ENCODE results near the gene GRIP1.

DNA sequence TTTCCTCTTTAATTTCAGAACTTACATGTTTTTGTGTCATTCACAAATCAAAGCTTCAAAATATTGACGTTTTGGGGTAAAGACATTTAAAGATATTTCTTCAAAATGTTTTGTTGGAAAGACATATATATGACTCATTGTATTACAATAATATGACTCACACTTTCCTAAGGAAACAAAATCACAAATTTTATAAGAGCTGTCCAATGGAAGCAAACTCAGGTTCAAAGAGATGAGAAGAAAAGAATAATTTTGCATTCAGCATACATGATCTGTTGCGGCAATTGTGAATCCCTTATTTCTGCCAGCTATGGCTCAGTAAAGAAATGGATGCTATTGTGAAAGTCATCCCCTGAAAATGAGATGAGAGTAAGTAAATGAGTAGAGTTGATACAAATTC lies 82.7 kb downstream of the GRIP1 start:
- TF ChIP-seq SMAD5 (IDR thresholded peaks at IDR 0.05; ENCODE audit: low read depth) (no peak), CEBPB (IDR thresholded peaks at IDR 0.05; ENCODE audit: borderline replicate concordance in 1 of 2, low read depth in 2 of 2, low read length in 2 of 2) (no peak), EP300 (IDR thresholded peaks at IDR 0.05; ENCODE audit: borderline replicate concordance in 1 of 2, control insufficient read depth in 1 of 2, low read depth in 2 of 2, low read length in 2 of 2) (no peak), CBX5 (IDR thresholded peaks at IDR 0.05; ENCODE audit: low read depth) (no peak), TCF12 (IDR thresholded peaks at IDR 0.05; ENCODE audit: low read depth, low read length) (no peak), GABPA (IDR thresholded peaks at IDR 0.05; ENCODE audit: low read depth) (no peak)
- TF ChIP-seq, protein P1, sequence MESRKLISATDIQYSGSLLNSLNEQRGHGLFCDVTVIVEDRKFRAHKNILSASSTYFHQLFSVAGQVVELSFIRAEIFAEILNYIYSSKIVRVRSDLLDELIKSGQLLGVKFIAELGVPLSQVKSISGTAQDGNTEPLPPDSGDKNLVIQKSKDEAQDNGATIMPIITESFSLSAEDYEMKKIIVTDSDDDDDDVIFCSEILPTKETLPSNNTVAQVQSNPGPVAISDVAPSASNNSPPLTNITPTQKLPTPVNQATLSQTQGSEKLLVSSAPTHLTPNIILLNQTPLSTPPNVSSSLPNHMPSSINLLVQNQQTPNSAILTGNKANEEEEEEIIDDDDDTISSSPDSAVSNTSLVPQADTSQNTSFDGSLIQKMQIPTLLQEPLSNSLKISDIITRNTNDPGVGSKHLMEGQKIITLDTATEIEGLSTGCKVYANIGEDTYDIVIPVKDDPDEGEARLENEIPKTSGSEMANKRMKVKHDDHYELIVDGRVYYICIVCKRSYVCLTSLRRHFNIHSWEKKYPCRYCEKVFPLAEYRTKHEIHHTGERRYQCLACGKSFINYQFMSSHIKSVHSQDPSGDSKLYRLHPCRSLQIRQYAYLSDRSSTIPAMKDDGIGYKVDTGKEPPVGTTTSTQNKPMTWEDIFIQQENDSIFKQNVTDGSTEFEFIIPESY (IDR thresholded peaks at IDR 0.05): no peak
- TF ChIP-seq, protein P2, sequence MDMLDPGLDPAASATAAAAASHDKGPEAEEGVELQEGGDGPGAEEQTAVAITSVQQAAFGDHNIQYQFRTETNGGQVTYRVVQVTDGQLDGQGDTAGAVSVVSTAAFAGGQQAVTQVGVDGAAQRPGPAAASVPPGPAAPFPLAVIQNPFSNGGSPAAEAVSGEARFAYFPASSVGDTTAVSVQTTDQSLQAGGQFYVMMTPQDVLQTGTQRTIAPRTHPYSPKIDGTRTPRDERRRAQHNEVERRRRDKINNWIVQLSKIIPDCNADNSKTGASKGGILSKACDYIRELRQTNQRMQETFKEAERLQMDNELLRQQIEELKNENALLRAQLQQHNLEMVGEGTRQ (IDR thresholded peaks at IDR 0.05; ENCODE audit: borderline replicate concordance, low read depth, low read length): no peak

All from GM12878 (cell line).